Measurements from ENCODE around the gene FOXP3.

Gene FOXP3

GRCh38 chrX:49273181-49273727 lies 8.7 kb upstream of the FOXP3 start:
- DNase-seq (ENCODE audit: low spot score) = no peak

DNA sequence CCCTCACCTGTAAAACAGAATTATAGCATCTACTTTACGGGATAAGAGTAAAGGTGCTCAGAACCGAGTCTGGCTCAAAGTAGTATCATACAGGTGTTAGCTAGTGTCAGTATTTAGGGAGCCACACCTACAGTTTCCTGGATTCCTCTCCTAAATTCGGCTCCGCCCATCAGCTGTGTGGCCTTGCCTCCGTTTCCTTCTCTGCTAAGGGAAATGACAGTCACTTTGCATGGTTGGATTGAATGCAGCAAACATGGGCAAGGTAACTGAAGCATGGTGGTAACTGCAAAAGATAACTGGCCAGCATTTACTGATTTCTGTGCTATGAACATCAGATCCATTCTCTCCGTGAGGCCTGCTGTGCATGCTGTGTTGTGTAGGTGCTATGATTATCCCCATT lies 7.9 kb upstream of the FOXP3 start:
- DNase-seq (ENCODE audit: low spot score) = no peak

DNA sequence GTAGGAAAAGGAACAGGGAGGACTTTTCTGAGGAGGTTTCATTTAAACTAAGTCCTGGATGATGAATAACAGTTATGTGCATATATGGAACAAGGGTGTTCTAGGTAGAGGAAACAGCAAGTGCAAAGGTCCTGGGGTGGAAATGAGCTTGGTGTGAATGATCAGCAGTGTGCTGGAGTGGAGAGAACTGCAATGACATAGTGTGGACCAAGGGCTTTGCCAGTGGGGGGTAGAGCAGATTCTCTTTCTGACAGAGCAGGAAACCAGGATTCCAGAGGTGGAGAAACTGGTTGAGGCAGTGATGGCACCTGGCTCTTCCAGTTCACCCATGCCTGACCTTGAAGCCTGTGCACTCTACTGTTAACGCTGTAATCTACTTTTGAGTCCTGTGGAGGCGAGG lies 6.8 kb upstream of the FOXP3 start:
- no peak for DNase-seq (ENCODE audit: low spot score)

DNA sequence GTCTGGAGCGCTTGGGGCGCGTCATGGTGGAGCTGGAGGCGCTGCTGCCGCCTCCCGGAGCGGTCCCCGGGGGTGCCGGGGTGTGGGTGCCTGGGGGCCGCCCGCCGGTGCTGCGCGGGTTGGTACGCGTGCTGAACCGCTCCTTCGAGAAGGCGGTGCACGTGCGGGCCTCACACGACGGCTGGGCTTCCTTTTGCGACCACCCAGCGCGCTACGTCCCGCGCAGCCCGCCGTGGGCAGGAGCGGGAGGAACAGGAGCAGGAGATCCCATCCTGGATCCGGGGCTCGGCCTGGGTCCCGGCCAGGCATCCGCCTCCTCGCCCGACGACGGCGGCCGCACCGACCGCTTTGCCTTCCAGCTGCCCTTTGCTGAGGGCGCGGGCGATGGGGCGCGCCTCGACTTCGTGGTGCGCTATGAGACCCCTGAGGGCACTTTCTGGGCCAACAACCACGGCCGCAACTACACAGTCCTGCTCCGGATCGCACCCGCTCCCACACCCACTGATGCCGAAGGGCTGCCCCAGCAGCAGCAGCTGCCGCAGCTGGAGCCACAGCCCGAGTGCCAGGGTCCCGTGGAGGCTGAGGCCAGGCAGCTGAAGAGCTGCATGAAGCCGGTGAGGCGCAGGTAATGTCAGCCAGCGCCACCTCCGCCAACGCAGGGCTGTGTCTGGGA lies 5.9 kb upstream of the FOXP3 start:
- DNase-seq (ENCODE audit: low spot score) = no peak

DNA sequence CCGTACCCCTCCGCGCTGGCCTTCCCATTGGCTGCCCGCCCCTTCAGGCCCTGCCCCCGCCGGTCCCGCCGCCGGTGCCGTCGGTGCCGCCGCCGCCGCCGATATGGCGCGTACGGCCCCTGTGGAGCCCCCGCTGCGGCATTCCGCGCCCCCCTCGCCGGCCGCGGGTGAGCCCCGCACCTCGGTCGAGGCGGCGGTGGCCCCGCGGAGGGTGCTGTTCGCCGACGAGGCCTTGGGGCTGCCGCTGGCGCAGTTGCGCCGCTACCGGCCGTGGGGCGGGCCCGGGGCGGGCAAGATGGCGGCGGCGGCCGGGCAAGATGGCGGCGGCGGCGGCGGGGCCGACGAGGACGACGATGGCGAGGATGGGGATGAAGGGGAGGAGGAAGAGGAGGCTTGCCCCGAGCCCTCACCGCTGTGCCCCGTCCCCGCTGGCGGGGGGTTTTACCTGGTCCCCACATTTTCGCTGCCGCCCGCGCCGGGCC lies 5.3 kb upstream of the FOXP3 start, which contains the start of gene PPP1R3F:
Gene PPP1R3F (plus strand): TSS at position 27 of the 482 bp plus-strand sequence. CDS start 77 bp downstream, at position 104.
- DNase-seq (ENCODE audit: low spot score) = no peak

DNA sequence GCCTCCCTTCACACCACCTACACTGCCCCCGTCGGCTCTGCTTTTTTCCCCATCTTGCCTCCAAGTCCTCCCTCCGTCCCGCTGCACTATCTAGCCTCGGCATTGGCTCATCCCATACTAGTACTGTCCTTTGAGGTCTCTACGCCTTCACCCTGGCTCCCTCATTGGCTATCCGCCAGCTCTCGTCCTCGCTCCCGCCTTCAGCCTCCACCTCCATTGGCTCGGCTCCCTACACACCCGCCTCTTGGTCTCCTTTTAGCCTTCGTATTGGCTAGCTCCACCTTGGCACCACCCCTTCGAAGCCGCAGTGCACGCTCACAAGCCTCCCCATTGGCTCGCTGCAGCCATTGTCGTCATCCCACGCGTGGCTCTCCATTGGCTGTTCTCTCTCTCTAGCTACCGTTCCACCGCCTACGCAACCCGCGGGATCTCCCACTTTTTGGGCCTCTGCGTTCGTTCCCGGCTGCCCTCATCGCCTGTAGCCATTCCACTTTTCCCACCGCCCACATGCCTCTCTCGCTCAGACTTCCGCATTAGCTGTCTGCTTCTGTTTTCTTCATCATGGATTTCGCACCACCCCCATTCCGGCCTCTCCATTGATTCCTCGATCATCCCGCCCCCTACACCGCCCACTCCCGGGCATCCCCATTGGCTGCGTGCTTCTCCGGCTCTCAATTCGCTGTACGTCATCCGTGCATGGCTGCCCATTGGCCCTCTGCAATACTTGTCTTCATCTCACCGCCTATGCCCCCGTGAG lies 4.7 kb upstream of the FOXP3 start:
- DNase-seq (ENCODE audit: low spot score) = peak; percentile 91

GRCh38 chrX:49268702-49269009 lies 4.1 kb upstream of the FOXP3 start:
- no peak for DNase-seq (ENCODE audit: low spot score)

DNA sequence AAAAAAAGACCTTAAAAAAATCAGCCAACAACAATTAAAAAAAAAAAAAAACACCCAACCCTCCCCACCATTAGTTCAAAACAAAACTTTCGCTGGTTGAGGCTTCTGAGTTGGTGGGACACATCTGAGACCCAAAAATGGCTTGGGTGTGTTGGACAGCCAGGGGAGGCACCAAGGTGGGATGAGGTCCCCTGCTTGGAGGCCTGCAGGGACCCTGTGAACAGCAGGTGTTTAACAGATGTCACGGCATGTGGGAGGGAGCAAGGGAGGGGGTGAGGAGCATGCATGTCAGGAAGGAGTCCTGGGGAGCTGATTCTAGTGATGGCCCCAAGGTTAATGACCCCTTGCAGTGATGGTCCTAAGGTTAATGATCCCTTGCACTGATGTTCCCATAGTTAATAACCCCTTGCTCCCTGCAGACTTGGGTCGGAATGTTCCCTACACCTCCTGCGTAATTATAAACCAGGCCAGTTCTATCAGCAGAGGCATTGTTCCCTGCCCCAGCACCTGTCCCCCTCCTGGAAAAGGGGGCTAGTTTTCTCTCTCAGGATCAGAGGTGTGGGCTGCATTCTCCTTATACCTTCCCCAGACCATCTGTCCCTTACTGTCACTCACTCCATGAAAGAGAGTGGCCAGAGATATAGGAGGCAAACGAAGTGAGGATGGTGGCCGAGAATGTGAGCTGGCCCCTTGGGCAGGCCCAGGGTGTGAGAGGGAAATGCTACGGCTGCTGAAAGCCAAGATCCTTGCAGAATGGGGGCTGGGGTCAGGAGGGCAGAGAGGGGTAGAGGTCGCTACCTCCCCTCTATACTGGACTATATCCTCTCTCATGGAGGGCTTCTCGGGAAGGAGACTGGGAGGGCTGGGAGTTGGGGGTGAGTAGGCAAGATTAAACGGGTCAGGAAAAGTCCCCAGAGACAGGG lies 2.3 kb upstream of the FOXP3 start:
- DNase-seq (ENCODE audit: low spot score) = no peak

- no peak for DNase-seq (ENCODE audit: low spot score)
Observed at GRCh38 chrX:49263631-49264030, 879 bp downstream of the FOXP3 start.

- DNase-seq (ENCODE audit: low spot score) = no peak
Observed at GRCh38 chrX:49262603-49263002, 1.9 kb downstream of the FOXP3 start.

GRCh38 chrX:49260221-49260985 lies 4.1 kb downstream of the FOXP3 start:
- no peak for DNase-seq (ENCODE audit: low spot score)

- no peak for DNase-seq (ENCODE audit: low spot score)
Observed at GRCh38 chrX:49258749-49259124, 5.8 kb downstream of the FOXP3 start.

DNA sequence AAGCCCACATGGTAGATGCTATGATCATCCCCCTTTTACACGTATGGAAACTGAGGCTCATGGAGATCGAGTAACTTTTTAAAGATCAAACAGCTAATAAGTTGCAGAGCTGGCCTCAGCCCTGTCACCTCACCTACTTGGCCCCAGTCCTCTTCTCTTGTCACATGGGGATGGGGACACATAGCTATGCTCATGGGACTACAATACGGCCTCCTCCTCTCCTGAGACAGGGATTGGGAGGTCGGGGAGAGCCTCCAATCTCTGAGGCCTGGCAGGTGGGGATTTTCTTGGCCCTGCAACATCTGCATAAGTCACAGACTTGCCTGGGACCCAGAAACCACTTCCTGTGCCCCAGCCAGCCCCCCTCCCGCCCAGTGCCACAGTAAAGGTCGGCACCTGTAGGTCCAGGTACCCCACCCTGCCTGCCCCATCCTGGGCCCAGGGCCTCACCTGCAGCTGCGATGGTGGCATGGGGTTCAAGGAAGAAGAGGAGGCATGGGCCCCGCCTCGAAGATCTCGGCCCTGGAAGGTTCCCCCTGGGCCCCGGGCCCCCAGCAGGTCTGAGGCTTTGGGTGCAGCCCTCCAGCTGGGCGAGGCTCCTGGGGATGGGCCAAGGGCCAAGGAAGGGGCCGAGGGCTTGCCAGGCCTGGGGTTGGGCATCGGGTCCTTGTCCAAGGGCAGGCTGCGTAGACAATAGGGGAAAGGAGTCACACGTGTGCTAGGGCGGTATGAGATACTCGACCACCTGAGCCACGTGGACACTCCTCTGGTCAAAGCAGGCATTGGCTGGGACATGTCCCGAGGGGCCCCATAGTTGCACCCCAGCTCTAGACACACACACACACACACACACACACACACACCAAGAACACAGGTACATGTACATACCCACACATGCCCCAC lies 6.4 kb downstream of the FOXP3 start:
- no peak for DNase-seq (ENCODE audit: low spot score)

GRCh38 chrX:49257074-49257790 lies 7.3 kb downstream of the FOXP3 start:
- DNase-seq (ENCODE audit: low spot score) = no peak

DNA sequence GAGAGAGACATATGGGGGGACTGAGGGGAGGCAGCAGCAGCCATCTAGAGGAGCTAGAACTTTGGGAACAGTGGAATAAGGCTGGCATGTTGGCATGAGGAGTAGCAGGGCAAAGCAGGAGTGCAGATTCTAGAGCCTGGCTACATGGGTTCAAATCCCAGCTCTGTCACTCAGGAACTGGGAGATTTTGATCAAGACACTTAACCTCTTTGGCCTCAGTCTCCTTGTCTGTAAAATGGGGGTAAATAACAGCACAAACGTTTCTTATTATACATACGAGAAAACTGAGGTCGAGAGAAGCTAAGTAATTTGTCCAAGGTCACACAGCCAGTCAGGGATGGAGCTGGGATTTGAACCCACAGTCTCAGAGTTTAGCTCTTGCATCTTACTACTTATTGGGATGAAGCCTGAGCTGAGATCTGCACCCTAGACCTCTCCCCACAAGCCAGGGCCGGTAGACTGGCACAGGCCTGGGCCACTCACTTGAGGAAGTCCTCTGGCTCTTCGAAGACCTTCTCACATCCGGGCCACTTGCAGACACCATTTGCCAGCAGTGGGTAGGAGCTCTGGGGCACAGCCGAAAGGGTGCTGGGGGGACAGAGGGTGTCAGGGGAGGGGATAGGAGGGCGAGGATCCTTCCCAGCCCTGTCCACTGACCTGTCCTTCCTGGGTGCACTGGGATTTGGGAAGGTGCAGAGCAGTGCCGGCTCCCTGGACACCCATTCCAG lies 8.1 kb downstream of the FOXP3 start:
- no peak for DNase-seq (ENCODE audit: low spot score)

DNA sequence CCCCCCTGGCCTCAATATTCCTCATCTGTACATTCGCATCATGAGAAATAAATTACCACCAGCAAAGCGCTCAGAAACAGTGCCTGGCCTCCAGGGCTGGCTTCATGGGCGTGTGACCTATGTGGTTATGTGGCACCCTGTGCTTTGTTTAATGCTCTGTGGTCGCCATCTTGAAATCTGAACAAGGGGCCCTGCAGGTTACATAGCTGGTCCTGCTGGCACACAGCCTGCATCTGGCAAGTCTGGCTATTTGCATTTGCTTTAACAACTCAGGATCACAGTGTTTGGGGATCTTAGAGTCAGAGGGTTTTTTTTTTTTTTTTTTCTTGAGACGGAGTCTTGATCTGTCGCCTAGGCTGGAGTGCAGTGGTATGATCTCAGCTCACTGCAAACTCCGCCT lies 9.9 kb downstream of the FOXP3 start:
- no peak for DNase-seq (ENCODE audit: low spot score)

DNA sequence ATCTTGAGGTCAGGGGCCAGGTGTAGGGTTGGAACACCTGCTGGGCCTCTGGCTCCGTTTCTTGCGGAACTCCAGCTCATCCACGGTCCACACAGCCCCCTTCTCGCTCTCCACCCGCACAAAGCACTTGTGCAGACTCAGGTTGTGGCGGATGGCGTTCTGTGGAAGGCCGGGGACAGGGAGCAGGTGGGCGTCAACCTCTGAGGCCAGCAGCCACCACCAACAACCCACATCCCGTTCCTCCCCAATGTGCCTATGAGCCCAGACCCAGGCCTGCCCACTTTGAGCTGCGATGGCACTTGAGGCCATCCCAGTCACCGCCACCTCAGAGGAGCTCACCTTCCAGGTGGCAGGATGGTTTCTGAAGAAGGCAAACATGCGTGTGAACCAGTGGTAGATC lies 13.2 kb downstream of the FOXP3 start:
- DNase-seq (ENCODE audit: low spot score) = no peak

GRCh38 chrX:49250578-49250977 lies 13.9 kb downstream of the FOXP3 start:
- no peak for DNase-seq (ENCODE audit: low spot score)

- no peak for DNase-seq (ENCODE audit: low spot score)
Observed at GRCh38 chrX:49250066-49250465, 14.4 kb downstream of the FOXP3 start.

Data from D341Med (cell line).